ENCODE measurements around the gene GRIK1. TPM values are rescaled to one million over a fixed set of nuclear protein-coding genes. Genes with fewer than 3 reads are reported as not detected.

GRIK1 gene
- total RNA-seq, 1 donor from 2014 or later, result not detected

GRCh38 chr21:29904359-29905282, 35.2 kb downstream of the GRIK1 start:
- Mint-ChIP-seq H3K27ac (ENCODE audit: unreplicated experiment) (no peak overlapping the region), H3K4me3 (ENCODE audit: unreplicated experiment) (no peak overlapping the region), H3K4me1 (ENCODE audit: unreplicated experiment) (no peaks in the 10 kb centered on the region), H3K27me3 (ENCODE audit: unreplicated experiment) (no peaks in the 10 kb centered on the region), H3K9me3 (ENCODE audit: unreplicated experiment) (no peaks in the 10 kb centered on the region), H3K36me3 (ENCODE audit: low read depth, unreplicated experiment) (no peaks in the 10 kb centered on the region)
- DNase-seq (ENCODE audit: low spot score), result no peak
- TF ChIP-seq, protein P1, sequence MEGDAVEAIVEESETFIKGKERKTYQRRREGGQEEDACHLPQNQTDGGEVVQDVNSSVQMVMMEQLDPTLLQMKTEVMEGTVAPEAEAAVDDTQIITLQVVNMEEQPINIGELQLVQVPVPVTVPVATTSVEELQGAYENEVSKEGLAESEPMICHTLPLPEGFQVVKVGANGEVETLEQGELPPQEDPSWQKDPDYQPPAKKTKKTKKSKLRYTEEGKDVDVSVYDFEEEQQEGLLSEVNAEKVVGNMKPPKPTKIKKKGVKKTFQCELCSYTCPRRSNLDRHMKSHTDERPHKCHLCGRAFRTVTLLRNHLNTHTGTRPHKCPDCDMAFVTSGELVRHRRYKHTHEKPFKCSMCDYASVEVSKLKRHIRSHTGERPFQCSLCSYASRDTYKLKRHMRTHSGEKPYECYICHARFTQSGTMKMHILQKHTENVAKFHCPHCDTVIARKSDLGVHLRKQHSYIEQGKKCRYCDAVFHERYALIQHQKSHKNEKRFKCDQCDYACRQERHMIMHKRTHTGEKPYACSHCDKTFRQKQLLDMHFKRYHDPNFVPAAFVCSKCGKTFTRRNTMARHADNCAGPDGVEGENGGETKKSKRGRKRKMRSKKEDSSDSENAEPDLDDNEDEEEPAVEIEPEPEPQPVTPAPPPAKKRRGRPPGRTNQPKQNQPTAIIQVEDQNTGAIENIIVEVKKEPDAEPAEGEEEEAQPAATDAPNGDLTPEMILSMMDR (IDR thresholded peaks at IDR 0.05; ENCODE audit: unreplicated experiment), result no peak

DNA sequence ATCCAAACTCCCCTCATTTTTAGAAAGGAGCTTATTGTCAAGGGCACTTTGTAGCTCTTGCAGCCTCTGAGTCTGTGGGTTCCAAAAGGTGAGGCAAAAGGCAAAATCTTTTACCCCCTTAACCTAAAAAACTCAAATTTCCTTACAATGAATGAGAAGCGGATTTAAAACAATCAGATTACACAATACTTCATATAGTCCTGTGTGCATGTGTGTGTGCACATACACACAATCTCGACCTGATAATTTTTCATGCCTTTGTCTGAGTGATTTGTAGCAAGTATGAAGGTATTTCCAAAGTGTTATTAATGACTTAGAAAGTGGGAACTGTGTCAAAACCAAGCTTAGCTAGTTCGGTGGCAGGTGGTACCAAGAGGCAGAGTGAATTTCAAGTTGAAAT, 42.9 kb downstream of the GRIK1 start:
- TF ChIP-seq, protein P1 (IDR thresholded peaks at IDR 0.05; ENCODE audit: unreplicated experiment), result no peak
- DNase-seq (ENCODE audit: low spot score), result no peak
- Mint-ChIP-seq H3K27ac (ENCODE audit: unreplicated experiment) (no peak overlapping the region), H3K4me3 (ENCODE audit: unreplicated experiment) (no peak overlapping the region), H3K27me3 (ENCODE audit: unreplicated experiment) (no peaks in the 10 kb centered on the region), H3K36me3 (ENCODE audit: low read depth, unreplicated experiment) (no peaks in the 10 kb centered on the region), H3K4me1 (ENCODE audit: unreplicated experiment) (no peaks in the 10 kb centered on the region), H3K9me3 (ENCODE audit: unreplicated experiment) (no peaks in the 10 kb centered on the region)

- no peaks in the 10 kb centered on the region for H3K27me3 Mint-ChIP-seq (ENCODE audit: unreplicated experiment)
These were observed 46.1 kb downstream of the GRIK1 start for GRCh38 chr21:29893687-29894086.

GRCh38 chr21:29892379-29892778, 47.4 kb downstream of the GRIK1 start:
- TF ChIP-seq, protein P1 (IDR thresholded peaks at IDR 0.05; ENCODE audit: unreplicated experiment), result no peak
- Mint-ChIP-seq H3K9me3 (ENCODE audit: unreplicated experiment) (no peaks in the 10 kb centered on the region), H3K36me3 (ENCODE audit: low read depth, unreplicated experiment) (no peaks in the 10 kb centered on the region), H3K4me3 (ENCODE audit: unreplicated experiment) (no peak overlapping the region), H3K4me1 (ENCODE audit: unreplicated experiment) (no peaks in the 10 kb centered on the region), H3K27me3 (ENCODE audit: unreplicated experiment) (peaks cover 1% of the 10 kb centered on the region), H3K27ac (ENCODE audit: unreplicated experiment) (no peak overlapping the region)
- DNase-seq (ENCODE audit: low spot score), result no peak

More at GRCh38 chr21:29893687-29894086, 46.1 kb downstream of the GRIK1 start:
- Mint-ChIP-seq H3K27ac (ENCODE audit: unreplicated experiment) (no peak overlapping the region), H3K4me1 (ENCODE audit: unreplicated experiment) (no peaks in the 10 kb centered on the region), H3K4me3 (ENCODE audit: unreplicated experiment) (no peak overlapping the region), H3K36me3 (ENCODE audit: low read depth, unreplicated experiment) (no peaks in the 10 kb centered on the region), H3K9me3 (ENCODE audit: unreplicated experiment) (no peaks in the 10 kb centered on the region)
- DNase-seq (ENCODE audit: low spot score), result no peak
- TF ChIP-seq, protein P1 (IDR thresholded peaks at IDR 0.05; ENCODE audit: unreplicated experiment), result no peak

- Mint-ChIP-seq H3K4me1 (ENCODE audit: unreplicated experiment) (no peaks in the 10 kb centered on the region), H3K4me3 (ENCODE audit: unreplicated experiment) (no peak overlapping the region), H3K27ac (ENCODE audit: unreplicated experiment) (no peak overlapping the region), H3K9me3 (ENCODE audit: unreplicated experiment) (no peaks in the 10 kb centered on the region), H3K27me3 (ENCODE audit: unreplicated experiment) (peaks cover 1% of the 10 kb centered on the region), H3K36me3 (ENCODE audit: low read depth, unreplicated experiment) (no peaks in the 10 kb centered on the region)
- DNase-seq (ENCODE audit: low spot score), result no peak
- TF ChIP-seq, protein P1 (IDR thresholded peaks at IDR 0.05; ENCODE audit: unreplicated experiment), result no peak
These were observed 51.4 kb downstream of the GRIK1 start for GRCh38 chr21:29888437-29888836.
